ENCODE results near the gene NUP93. TPM values are rescaled to one million over a fixed set of nuclear protein-coding genes. Genes with fewer than 3 reads are reported as not detected.

NUP93 gene
- polyA plus RNA-seq, 1 of the 3 experiments (the other 2 are of a cell fraction) = 43.1 TPM

DNA sequence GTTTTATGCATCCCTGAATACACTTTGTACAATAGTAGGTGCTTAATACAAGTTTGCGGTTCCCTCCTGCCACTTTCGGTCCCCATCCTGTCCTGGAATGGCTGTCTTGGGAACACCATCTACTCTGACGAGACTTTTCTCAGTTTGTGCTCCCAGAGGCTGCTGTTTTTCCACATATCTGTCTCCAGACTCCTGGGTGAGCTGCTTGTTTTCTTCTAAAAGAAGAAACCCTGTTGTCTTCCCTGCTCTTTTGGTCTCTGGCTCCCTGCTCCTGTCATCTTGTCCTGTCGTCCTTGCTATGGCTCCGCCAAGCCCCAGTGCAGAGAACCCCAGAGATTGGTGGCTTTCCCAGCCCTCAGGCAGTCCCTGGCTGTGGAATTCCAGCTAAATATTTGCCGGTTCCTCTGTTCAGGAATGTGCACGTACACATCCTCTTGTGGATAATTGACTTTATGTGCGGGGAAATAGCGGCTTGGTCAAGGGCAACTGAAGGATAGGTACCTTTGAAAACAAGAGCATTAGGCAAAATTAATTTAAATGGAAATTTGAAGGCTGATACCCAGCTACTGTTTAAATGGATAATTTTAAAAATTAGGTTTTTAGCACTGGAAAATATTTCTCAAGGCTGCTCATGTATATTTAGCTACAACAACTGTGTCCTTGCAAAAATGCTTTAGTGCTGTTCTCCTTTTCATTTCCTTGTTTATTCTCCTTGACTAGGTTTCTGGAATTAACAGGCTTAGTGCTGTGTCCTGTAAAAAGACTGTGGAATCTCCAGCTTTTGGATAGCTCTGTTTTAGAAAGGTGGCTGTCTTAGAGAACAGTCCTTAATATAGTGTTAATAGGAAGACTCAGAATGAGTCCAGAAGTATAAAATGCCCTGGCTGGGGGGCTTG is 84.9 kb downstream of the NUP93 start:
- H3K4me2 ChIP-seq = no peak overlapping the region
- peaks cover 6% of the 10 kb centered on the region for H3F3A ChIP-seq (replicated peaks; ENCODE audit: insufficient read depth)
- POLR2A ChIA-PET = no interaction called here
- no peak overlapping the region for H3K4me3 ChIP-seq (ENCODE audit: low read depth in 2 of 2, low read length in 1 of 2)
- no peak overlapping the region for H3K9ac ChIP-seq
- no peak for DNase-seq
- H2AFZ ChIP-seq (ENCODE audit: low read depth) = no peak overlapping the region
- no peaks in the 10 kb centered on the region for H3K9me2 ChIP-seq
- no peaks in the 10 kb centered on the region for H3K9me3 ChIP-seq
- CTCF ChIA-PET = interaction anchor here (0.8 to 3.4 kb wide), 5 partner anchors 9 to 52 kb away, joined by 3 to 12 read pairs (median 5); no protein-coding TSS in a partner anchor
- TF ChIP-seq FOXM1 (IDR thresholded peaks at IDR 0.05; ENCODE audit: low read depth) (no peak), JUND (IDR thresholded peaks at IDR 0.05) (no peak), YY1 (IDR thresholded peaks at IDR 0.05; ENCODE audit: low read depth) (no peak), MXI1 (IDR thresholded peaks at IDR 0.05; ENCODE audit: low read depth, low read length) (no peak), SIN3A (IDR thresholded peaks at IDR 0.05; ENCODE audit: borderline replicate concordance, low read depth, low read length) (no peak), EZH2phosphoT487 (IDR thresholded peaks at IDR 0.05; ENCODE audit: borderline replicate concordance, low read depth) (no peak), RAD21 (IDR thresholded peaks at IDR 0.05; ENCODE audit: low read length) (no peak)
- H3K27me3 ChIP-seq (ENCODE audit: insufficient read depth) = no peaks in the 10 kb centered on the region
- peaks cover 7 to 8% of the 10 kb centered on the region in 2 experiments for H3K36me3 ChIP-seq (replicated peaks in 1 of 2; ENCODE audit: control insufficient read depth in 1 of 2, insufficient read depth in 2 of 2, low read length in 1 of 2)
- H3K27ac ChIP-seq (ENCODE audit: low read depth in 2 of 2, low read length in 1 of 2) = no peak overlapping the region
- WGBS (ENCODE audit: low lambda C conversion rate) = 74% methylated on average over 9 of the region's 9 CpGs
- no peaks in the 10 kb centered on the region for H4K20me1 ChIP-seq (ENCODE audit: insufficient read depth)
- peaks cover 2 to 18% of the 10 kb centered on the region in 2 experiments; a peak in 3 of 4 replicates for H3K4me1 ChIP-seq (ENCODE audit: control insufficient read depth in 1 of 2, insufficient read depth in 2 of 2, low read depth in 1 of 2, low read length in 1 of 2)
- no peaks in the 10 kb centered on the region; the same call in 1 of the 2 replicates for H3K79me2 ChIP-seq (ENCODE audit: insufficient read depth)

DNA sequence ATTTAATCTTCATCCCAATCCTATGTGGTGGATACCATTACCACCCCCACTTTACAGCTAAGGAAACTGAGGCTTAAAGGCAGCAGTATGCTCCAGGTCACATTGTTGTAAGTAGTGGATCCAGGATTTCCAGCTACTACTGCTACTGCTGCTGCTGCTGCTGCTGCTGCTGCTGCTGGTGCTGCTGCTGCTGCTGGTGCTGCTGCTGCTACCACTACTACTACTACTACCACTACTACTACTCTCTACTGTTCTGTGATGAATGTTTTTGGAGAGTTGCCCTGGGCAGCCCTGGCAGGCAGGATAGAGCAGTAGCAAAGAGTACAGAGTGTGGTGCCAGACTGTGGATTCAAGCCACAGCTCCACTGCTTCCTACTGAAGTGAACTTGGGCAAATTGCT is 85.8 kb downstream of the NUP93 start:
- H3K4me3 ChIP-seq (ENCODE audit: low read depth in 2 of 2, low read length in 1 of 2) = no peak overlapping the region
- H3K27ac ChIP-seq (ENCODE audit: low read depth in 2 of 2, low read length in 1 of 2) = no peak overlapping the region
- no peaks in the 10 kb centered on the region for H3K9me3 ChIP-seq
- TF ChIP-seq EZH2phosphoT487 (IDR thresholded peaks at IDR 0.05; ENCODE audit: borderline replicate concordance, low read depth) (no peak), MXI1 (IDR thresholded peaks at IDR 0.05; ENCODE audit: low read depth, low read length) (no peak), SMC3 (IDR thresholded peaks at IDR 0.05; ENCODE audit: low read depth, low read length) (no peak), MEF2A (IDR thresholded peaks at IDR 0.05; ENCODE audit: borderline replicate concordance, low read depth) (no peak), NRF1 (IDR thresholded peaks at IDR 0.05; ENCODE audit: low read depth, low read length) (no peak), POLR2AphosphoS5 (IDR thresholded peaks at IDR 0.05; ENCODE audit: low read depth, low read length) (no peak), SIN3A (IDR thresholded peaks at IDR 0.05; ENCODE audit: borderline replicate concordance, low read depth, low read length) (no peak), USF2 (IDR thresholded peaks at IDR 0.05; ENCODE audit: borderline replicate concordance, low read depth, low read length) (no peak), TEAD4 (IDR thresholded peaks at IDR 0.05; ENCODE audit: borderline replicate concordance, insufficient read depth) (no peak), GABPA (IDR thresholded peaks at IDR 0.05; ENCODE audit: low read depth) (no peak), RCOR1 (IDR thresholded peaks at IDR 0.05; ENCODE audit: low read length) (no peak), EP300 (IDR thresholded peaks at IDR 0.05; ENCODE audit: borderline replicate concordance in 1 of 2, low read depth in 1 of 2, low read length in 1 of 2) (no peak), CHD2 (IDR thresholded peaks at IDR 0.05; ENCODE audit: low read length, partially characterized antibody) (no peak), RXRA (IDR thresholded peaks at IDR 0.05; ENCODE audit: borderline replicate concordance, low read depth) (no peak)
- CTCF ChIA-PET = interaction anchor here (0.9 to 3.4 kb wide), 5 partner anchors 12 to 51 kb away, joined by 3 to 12 read pairs (median 5); no protein-coding TSS in a partner anchor
- peaks cover 9 to 11% of the 10 kb centered on the region in 2 experiments for H3K36me3 ChIP-seq (replicated peaks in 1 of 2; ENCODE audit: control insufficient read depth in 1 of 2, insufficient read depth in 2 of 2, low read length in 1 of 2)
- POLR2A ChIA-PET = no interaction called here
- H3K4me1 ChIP-seq (ENCODE audit: control insufficient read depth in 1 of 2, insufficient read depth in 2 of 2, low read depth in 1 of 2, low read length in 1 of 2) = peaks cover 2 to 18% of the 10 kb centered on the region in 2 experiments; a peak in 3 of 4 replicates
- no peak overlapping the region for H2AFZ ChIP-seq (ENCODE audit: low read depth)
- DNase-seq = no peak
- H4K20me1 ChIP-seq (ENCODE audit: insufficient read depth) = no peaks in the 10 kb centered on the region
- H3K27me3 ChIP-seq (ENCODE audit: insufficient read depth) = no peaks in the 10 kb centered on the region
- no peaks in the 10 kb centered on the region for H3K9me2 ChIP-seq
- H3K9ac ChIP-seq = no peak overlapping the region
- peaks cover 6% of the 10 kb centered on the region for H3F3A ChIP-seq (replicated peaks; ENCODE audit: insufficient read depth)
- no peak overlapping the region for H3K4me2 ChIP-seq
- no peaks in the 10 kb centered on the region; the same call in 1 of the 2 replicates for H3K79me2 ChIP-seq (ENCODE audit: insufficient read depth)
